Panc1 (cell line): ENCODE results near the gene CATSPER3.

ENCODE experiments used
- POLR2AphosphoS5 ChIP-seq: IDR thresholded peaks from 2 replicates; pipeline ENCODE4 v1.6.1; 2012; ENCODE audit warnings: mild to moderate bottlenecking, low read depth, low read length, moderate library complexity
- TCF7L2 ChIP-seq: IDR thresholded peaks from 2 replicates; pipeline ENCODE4 v1.6.1; 2011; ENCODE audit warnings: mild to moderate bottlenecking, low read depth, low read length, inconsistent platforms
- TF ChIP-seq, protein P1 (sequence below): fragments of 450-650 bp; IDR thresholded peaks from 2 replicates; pipeline ENCODE4 v1.5.1; 2017; ENCODE audit warnings: mild to moderate bottlenecking

DNA sequence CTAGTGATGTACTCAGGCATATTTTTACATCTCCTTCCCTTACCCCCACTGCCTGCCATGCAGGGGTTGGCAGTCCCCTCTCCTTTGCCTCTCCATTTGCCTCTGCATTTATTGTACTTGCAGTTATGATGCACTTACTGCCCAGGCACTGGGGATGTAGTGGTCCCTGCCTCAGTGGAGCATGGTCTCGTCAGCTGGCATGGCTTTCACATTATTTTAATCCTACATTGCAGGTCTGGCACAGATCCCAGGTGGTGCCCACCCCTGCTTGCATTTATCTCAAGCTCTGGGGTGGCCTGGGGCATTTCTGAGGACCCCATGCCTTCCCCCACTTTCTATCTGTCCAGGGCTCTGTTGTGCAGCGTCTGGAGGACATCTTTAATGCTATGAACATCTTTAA, 89.5 kb downstream of the CATSPER3 start:
- TF ChIP-seq, protein P1, sequence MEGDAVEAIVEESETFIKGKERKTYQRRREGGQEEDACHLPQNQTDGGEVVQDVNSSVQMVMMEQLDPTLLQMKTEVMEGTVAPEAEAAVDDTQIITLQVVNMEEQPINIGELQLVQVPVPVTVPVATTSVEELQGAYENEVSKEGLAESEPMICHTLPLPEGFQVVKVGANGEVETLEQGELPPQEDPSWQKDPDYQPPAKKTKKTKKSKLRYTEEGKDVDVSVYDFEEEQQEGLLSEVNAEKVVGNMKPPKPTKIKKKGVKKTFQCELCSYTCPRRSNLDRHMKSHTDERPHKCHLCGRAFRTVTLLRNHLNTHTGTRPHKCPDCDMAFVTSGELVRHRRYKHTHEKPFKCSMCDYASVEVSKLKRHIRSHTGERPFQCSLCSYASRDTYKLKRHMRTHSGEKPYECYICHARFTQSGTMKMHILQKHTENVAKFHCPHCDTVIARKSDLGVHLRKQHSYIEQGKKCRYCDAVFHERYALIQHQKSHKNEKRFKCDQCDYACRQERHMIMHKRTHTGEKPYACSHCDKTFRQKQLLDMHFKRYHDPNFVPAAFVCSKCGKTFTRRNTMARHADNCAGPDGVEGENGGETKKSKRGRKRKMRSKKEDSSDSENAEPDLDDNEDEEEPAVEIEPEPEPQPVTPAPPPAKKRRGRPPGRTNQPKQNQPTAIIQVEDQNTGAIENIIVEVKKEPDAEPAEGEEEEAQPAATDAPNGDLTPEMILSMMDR = no peak
- TF ChIP-seq POLR2AphosphoS5 (no peak), TCF7L2 (no peak)
